ENCODE measurements around the gene FXYD5. TPM values are rescaled to one million over a fixed set of nuclear protein-coding genes. Genes with fewer than 3 reads are reported as not detected.

The FXYD5 gene, protein sequence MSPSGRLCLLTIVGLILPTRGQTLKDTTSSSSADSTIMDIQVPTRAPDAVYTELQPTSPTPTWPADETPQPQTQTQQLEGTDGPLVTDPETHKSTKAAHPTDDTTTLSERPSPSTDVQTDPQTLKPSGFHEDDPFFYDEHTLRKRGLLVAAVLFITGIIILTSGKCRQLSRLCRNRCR
- total RNA-seq, result 84.5 TPM
- 41.9 TPM for polyA plus RNA-seq (ENCODE audit: insufficient read depth, low read depth, low replicate concordance)
- long read RNA-seq, donor 1, partial matches to known transcripts, result 0 of 4 reads
- long read RNA-seq, donor 1, other reads (novel, unspliced or antisense), result 0 of 4 reads
- long read RNA-seq, donor 2, transcript FXYD5-204 (9 exons, 872 nt), result major isoform, 5 of 7 reads
- long read RNA-seq, donor 2, partial matches to known transcripts, result 0 of 7 reads
- long read RNA-seq, donor 2, other reads (novel, unspliced or antisense), result 0 of 7 reads
- long read RNA-seq, donor 3, transcript FXYD5-204 (9 exons, 872 nt), result major isoform, 7 of 8 reads
- long read RNA-seq, donor 3, partial matches to known transcripts, result 0 of 8 reads
- long read RNA-seq, donor 3, other reads (novel, unspliced or antisense), result 0 of 8 reads
- long read RNA-seq, donor 4, partial matches to known transcripts, result 0 of 5 reads
- long read RNA-seq, donor 4, other reads (novel, unspliced or antisense), result 0 of 5 reads
- long read RNA-seq, donor 5, result 0 reads
- long read RNA-seq, donor 6, transcript FXYD5-204 (9 exons, 872 nt), result major isoform, 5 of 6 reads
- long read RNA-seq, donor 6, partial matches to known transcripts, result 0 of 6 reads
- long read RNA-seq, donor 6, other reads (novel, unspliced or antisense), result 0 of 6 reads
- long read RNA-seq, donor 7, transcript FXYD5-204 (9 exons, 872 nt), result major isoform, 10 of 15 reads
- long read RNA-seq, donor 7, partial matches to known transcripts, result 4 of 15 reads
- long read RNA-seq, donor 7, other reads (novel, unspliced or antisense), result 1 of 15 reads
- long read RNA-seq, donor 8, transcript FXYD5-204 (9 exons, 872 nt), result major isoform, 5 of 6 reads
- long read RNA-seq, donor 8, partial matches to known transcripts, result 0 of 6 reads
- long read RNA-seq, donor 8, other reads (novel, unspliced or antisense), result 0 of 6 reads
- long read RNA-seq, donor 9, partial matches to known transcripts, result 0 of 2 reads
- long read RNA-seq, donor 9, other reads (novel, unspliced or antisense), result 0 of 2 reads
- long read RNA-seq, donor 10, transcript FXYD5-204 (9 exons, 872 nt), result major isoform, 6 of 6 reads
- long read RNA-seq, donor 10, partial matches to known transcripts, result 0 of 6 reads
- long read RNA-seq, donor 10, other reads (novel, unspliced or antisense), result 0 of 6 reads

GRCh38 chr19:35154525-35155406, at the start of gene FXYD5:
FXYD5 (plus strand) TSS chr19:35154735; CDS start chr19:35155551, 816 bp downstream.
- FAIRE-seq (no peak), DNase-seq (peak; percentile 61 to 91 (median 72))
- Histone ChIP-seq H3K4me1 (ENCODE audit: control insufficient read depth in 2 of 3, insufficient read depth in 2 of 3, low read depth in 1 of 3, low read length in 3 of 3) (peaks cover 0 to 2% (median 0%) of the 10 kb centered on the region in 3 donors), H3K36me3 (ENCODE audit: control insufficient read depth in 2 of 3, insufficient read depth in 3 of 3, low read length in 3 of 3) (no peaks in the 10 kb centered on the region), H3K9ac (ENCODE audit: low read length in 3 of 3) (no peak within 1 kb of the TSS), H3K9me3 (ENCODE audit: control insufficient read depth in 2 of 3, insufficient read depth in 1 of 3, low read length in 3 of 3) (no peaks in the 10 kb centered on the region), H3K27ac (ENCODE audit: low read depth in 2 of 2, low read length in 2 of 2) (no peak within 1 kb of the TSS), H3K27me3 (ENCODE audit: control insufficient read depth, insufficient read depth, low read length) (peaks cover 12% of the 10 kb centered on the region), H3K4me3 (ENCODE audit: low read length in 3 of 3) (peak within 1 kb of the TSS; percentile 6 to 48 (median 44))
- no peak for TF ChIP-seq CTCF (IDR thresholded peaks at IDR 0.05; ENCODE audit: borderline replicate concordance, extremely low read depth, insufficient read depth)
- intact Hi-C loops (cut with DNase I), result no loop called here

- Histone ChIP-seq H3K4me1 (ENCODE audit: control insufficient read depth in 2 of 3, insufficient read depth in 2 of 3, low read depth in 1 of 3, low read length in 3 of 3) (no peaks in the 10 kb centered on the region), H3K9me3 (ENCODE audit: control insufficient read depth in 2 of 3, insufficient read depth in 1 of 3, low read length in 3 of 3) (peaks cover 0 to 4% (median 3%) of the 10 kb centered on the region in 3 donors), H3K4me3 (ENCODE audit: low read length in 3 of 3) (no peak overlapping the region), H3K27ac (ENCODE audit: low read depth in 2 of 2, low read length in 2 of 2) (no peak overlapping the region), H3K9ac (ENCODE audit: low read length in 3 of 3) (no peak overlapping the region), H3K27me3 (ENCODE audit: control insufficient read depth, insufficient read depth, low read length) (no peaks in the 10 kb centered on the region), H3K36me3 (ENCODE audit: control insufficient read depth in 2 of 3, insufficient read depth in 3 of 3, low read length in 3 of 3) (no peaks in the 10 kb centered on the region)
- FAIRE-seq (no peak), DNase-seq (no peak)
- no peak for TF ChIP-seq CTCF (IDR thresholded peaks at IDR 0.05; ENCODE audit: borderline replicate concordance, extremely low read depth, insufficient read depth)
- intact Hi-C loops (cut with DNase I), result no loop called here
Measured at GRCh38 chr19:35105047-35105410, 49.5 kb upstream of the FXYD5 start.
